ENCODE results near the gene GNLY. TPM values are rescaled to one million over a fixed set of nuclear protein-coding genes. Genes with fewer than 3 reads are reported as not detected.

The GNLY gene
- total RNA-seq, 4 donors from 2014 or later: 0.63 to 4.2 (median 0.98) TPM; not detected in 1

- Histone ChIP-seq H3K36me3 (no peaks in the 10 kb centered on the region), H3K4me3 (no peak overlapping the region), H3K27me3 (no peaks in the 10 kb centered on the region), H3K27ac (no peak overlapping the region), H3K9me3 (peaks cover 0 to 3% (median 0%) of the 10 kb centered on the region in 4 donors), H3K4me1 (peaks cover 0 to 2% (median under 1%) of the 10 kb centered on the region in 4 donors)
- TF ChIP-seq CTCF (IDR thresholded peaks at IDR 0.05) (no peak), POLR2A (IDR thresholded peaks at IDR 0.05) (no peak), EP300 (IDR thresholded peaks at IDR 0.05) (no peak)
- no peak for DNase-seq (ENCODE audit: low spot score in 2 of 2)
- 87 to 97% methylated on average over 10 of the region's 10 CpGs for WGBS, 2 donors
These were observed 24.8 kb downstream of the GNLY start for GRCh38 chr2:85718885-85719492.

GRCh38 chr2:85719609-85720240, 25.6 kb downstream of the GNLY start:
- H3K4me1 ChIP-seq: peaks cover 0 to 5% (median 0%) of the 10 kb centered on the region in 4 donors
- no peak overlapping the region for H3K27ac ChIP-seq
- 90 to 92% methylated on average over 6 of the region's 6 CpGs for WGBS, 2 donors
- no peaks in the 10 kb centered on the region for H3K36me3 ChIP-seq
- DNase-seq (ENCODE audit: low spot score in 2 of 2): no peak
- no peak for TF ChIP-seq CTCF (IDR thresholded peaks at IDR 0.05)
- TF ChIP-seq POLR2A (IDR thresholded peaks at IDR 0.05): no peak
- TF ChIP-seq EP300 (IDR thresholded peaks at IDR 0.05): no peak
- H3K9me3 ChIP-seq: peaks cover 0 to 3% (median 0%) of the 10 kb centered on the region in 4 donors
- H3K27me3 ChIP-seq: no peaks in the 10 kb centered on the region
- H3K4me3 ChIP-seq: no peak overlapping the region

GRCh38 chr2:85720533-85720932, 26.4 kb downstream of the GNLY start:
- H3K4me3 ChIP-seq: no peak overlapping the region
- peaks cover 0 to 8% (median 3%) of the 10 kb centered on the region in 4 donors for H3K4me1 ChIP-seq
- no peak overlapping the region for H3K27ac ChIP-seq
- no peaks in the 10 kb centered on the region for H3K27me3 ChIP-seq
- TF ChIP-seq POLR2A (IDR thresholded peaks at IDR 0.05) (no peak), EP300 (IDR thresholded peaks at IDR 0.05) (no peak), CTCF (IDR thresholded peaks at IDR 0.05) (no peak)
- no peak for DNase-seq (ENCODE audit: low spot score in 2 of 2)
- H3K36me3 ChIP-seq: no peaks in the 10 kb centered on the region
- H3K9me3 ChIP-seq: peaks cover 0 to 3% (median 0%) of the 10 kb centered on the region in 4 donors
- 74 to 95% methylated on average over 1 of the region's 1 CpG for WGBS, 2 donors

- peaks cover 0 to 3% (median 0%) of the 10 kb centered on the region in 4 donors for H3K9me3 ChIP-seq
- 88% methylated on average over 4 of the region's 4 CpGs for WGBS, 2 donors
- no peaks in the 10 kb centered on the region for H3K36me3 ChIP-seq
- no peak overlapping the region for H3K4me3 ChIP-seq
- DNase-seq (ENCODE audit: low spot score in 2 of 2): no peak
- TF ChIP-seq EP300 (IDR thresholded peaks at IDR 0.05) (no peak), POLR2A (IDR thresholded peaks at IDR 0.05) (no peak), CTCF (IDR thresholded peaks at IDR 0.05) (no peak)
- H3K4me1 ChIP-seq: peaks cover 0 to 13% (median 4%) of the 10 kb centered on the region in 4 donors
- H3K27ac ChIP-seq: no peak overlapping the region
- no peaks in the 10 kb centered on the region for H3K27me3 ChIP-seq
These were observed 27.5 kb downstream of the GNLY start for GRCh38 chr2:85721641-85722040.

GRCh38 chr2:85722519-85722918, 28.4 kb downstream of the GNLY start:
- TF ChIP-seq CTCF (IDR thresholded peaks at IDR 0.05): no peak
- peaks cover 0 to 13% (median 4%) of the 10 kb centered on the region in 4 donors for H3K4me1 ChIP-seq
- no peak for DNase-seq (ENCODE audit: low spot score in 2 of 2)
- 81 to 85% methylated on average over 6 of the region's 6 CpGs for WGBS, 2 donors
- peaks cover 0 to 3% (median 0%) of the 10 kb centered on the region in 4 donors for H3K9me3 ChIP-seq
- H3K27me3 ChIP-seq: no peaks in the 10 kb centered on the region
- H3K36me3 ChIP-seq: no peaks in the 10 kb centered on the region
- H3K4me3 ChIP-seq: no peak overlapping the region
- H3K27ac ChIP-seq: no peak overlapping the region
